Smooth muscle cell (in vitro differentiated cells): ENCODE measurements around the gene HOXA7. TPM values are rescaled to one million over a fixed set of nuclear protein-coding genes. Genes with fewer than 3 reads are reported as not detected.

Experiments used
- DNase-seq: peaks from one replicate; lab custom pipeline; 2025; ENCODE audit not compliant: unreplicated experiment; lab: John Stamatoyannopoulos, UW
- H2AFZ ChIP-seq: fragments of 200-600 bp; sonication (generic); 2 replicates; pipeline ENCODE4 v1.6.0; 2016; ENCODE audit warnings: antibody characterized with exemption, low read depth, mild to moderate bottlenecking
- H3F3A ChIP-seq: fragments of 200-600 bp; sonication (generic); 2 replicates; pipeline ENCODE4 v1.6.0; 2017; ENCODE audit warnings: antibody characterized with exemption, low read depth
- H3K27ac ChIP-seq: fragments of 200-600 bp; sonication (generic); 2 replicates; pipeline ENCODE4 v1.5.1; 2016; ENCODE audit warnings: low read depth, mild to moderate bottlenecking
- H3K27me3 ChIP-seq: fragments of 200-600 bp; sonication (generic); 2 replicates; pipeline ENCODE4 v1.6.1; 2016; ENCODE audit warnings: low read depth, mild to moderate bottlenecking
- H3K36me3 ChIP-seq: fragments of 200-600 bp; sonication (generic); 2 replicates; pipeline ENCODE4 v1.5.1; 2016; ENCODE audit warnings: low read depth
- H3K4me1 ChIP-seq: fragments of 200-600 bp; sonication (generic); 2 replicates; pipeline ENCODE4 v1.5.1; 2016; ENCODE audit warnings: low read depth
- H3K4me2 ChIP-seq: fragments of 200-600 bp; sonication (generic); 2 replicates; pipeline ENCODE4 v1.6.0; 2016; ENCODE audit warnings: mild to moderate bottlenecking
- H3K4me3 ChIP-seq: fragments of 200-600 bp; sonication (generic); 2 replicates; pipeline ENCODE4 v1.5.1; 2016; ENCODE audit warnings: mild to moderate bottlenecking
- H3K79me2 ChIP-seq: fragments of 200-600 bp; sonication (generic); 2 replicates; pipeline ENCODE4 v1.6.0; 2016; ENCODE audit warnings: low read depth, mild to moderate bottlenecking
- H3K9ac ChIP-seq: fragments of 200-600 bp; sonication (generic); 2 replicates; pipeline ENCODE4 v1.6.0; 2016; ENCODE audit warnings: low read depth
- H3K9me3 ChIP-seq: fragments of 200-600 bp; sonication (generic); replicated peaks from 2 replicates; pipeline ENCODE4 v1.5.1; 2016; ENCODE audit warnings: low read depth
- H4K20me1 ChIP-seq: fragments of 200-600 bp; sonication (generic); 2 replicates; pipeline ENCODE4 v1.6.0; 2016; ENCODE audit warnings: low read depth
- CTCF ChIP-seq: fragments of 200-600 bp; sonication (generic); IDR thresholded peaks from 2 replicates; pipeline ENCODE4 v1.5.1; 2017; ENCODE audit warnings: borderline replicate concordance, mild to moderate bottlenecking, antibody characterized with exemption; ENCODE audit not compliant: insufficient read depth, poor library complexity, severe bottlenecking
- WGBS: methylation state at CpG from one replicate; pipeline ENCODE4 v1.1.7; 2016; ENCODE audit warnings: low lambda C conversion rate; 5-methylcytosine and 5-hydroxymethylcytosine counted together
- polyA plus RNA-seq: library from polyadenylated mRNA; unstranded; fragments of >200 nt; fragmentation: Nextera tagmentation; extraction: Ambion mirVana; gene quantifications from 2 replicates; pipeline ENCODE4 v1.2.1, GENCODE V29; 2016
- total RNA-seq: library from RNA; depleted of rRNA; stranded (reverse); fragments of >200 nt; gene quantifications from 2 replicates; pipeline ENCODE4 v1.2.3, GENCODE V29; 2014

The HOXA7 gene
- total and polyA plus RNA-seq, 2 experiments from 2014 or later: 0.72 to 1.2 TPM

DNA sequence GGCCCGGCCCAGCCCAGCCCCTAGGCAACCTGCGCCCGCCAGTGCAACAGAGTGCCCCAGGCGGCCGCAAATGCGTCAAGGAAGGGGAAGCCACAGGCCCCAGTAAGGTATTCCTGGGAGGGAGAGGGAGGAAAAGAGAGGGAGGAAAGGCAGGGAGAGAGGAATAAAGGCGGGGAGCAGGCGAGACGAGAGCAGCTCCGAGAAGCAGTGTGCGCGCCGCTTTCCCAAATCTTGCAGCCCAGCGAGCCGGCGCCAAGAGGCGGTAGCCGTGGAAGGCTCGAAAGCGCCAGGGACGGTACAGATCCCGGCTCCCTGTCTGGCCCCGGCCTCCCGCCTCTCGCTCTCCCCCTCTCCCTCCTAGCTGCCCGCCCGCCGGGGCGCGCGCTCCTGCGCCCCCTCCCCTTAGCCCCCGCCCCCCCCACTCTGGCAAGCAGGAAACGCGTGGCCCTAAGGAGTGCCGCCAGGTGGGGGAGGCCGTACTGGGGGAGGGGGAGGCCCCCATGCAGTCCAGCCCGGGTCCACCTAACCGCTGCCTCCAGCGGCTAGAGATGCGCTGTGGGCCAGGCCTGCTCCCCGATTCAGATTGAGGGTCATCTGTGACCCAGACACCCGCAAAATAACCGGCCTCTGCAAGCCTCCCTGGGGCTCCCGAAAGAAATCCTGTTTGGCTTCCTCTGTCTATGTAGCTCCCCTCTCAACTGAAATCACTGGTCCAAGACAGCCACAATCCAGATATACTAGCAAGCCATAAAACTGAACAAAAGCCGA lies 13.4 kb upstream of the HOXA7 start:
- Histone ChIP-seq H3K9ac (peak overlapping the region; percentile 88), H3K9me3 (no peaks in the 10 kb centered on the region), H3K27me3 (peaks cover 52% of the 10 kb centered on the region), H3K36me3 (no peaks in the 10 kb centered on the region), H3K27ac (peak overlapping the region; percentile 95), H2AFZ (no peak overlapping the region), H3K4me1 (no peaks in the 10 kb centered on the region), H3F3A (peaks cover 7% of the 10 kb centered on the region), H4K20me1 (peaks cover 22% of the 10 kb centered on the region), H3K4me3 (peak overlapping the region; percentile 67), H3K4me2 (peak overlapping the region; percentile 89), H3K79me2 (peaks cover 100% of the 10 kb centered on the region)
- no peak for DNase-seq
- 2% methylated on average over 25 of the region's 46 CpGs for WGBS
- no peak for TF ChIP-seq CTCF

DNA sequence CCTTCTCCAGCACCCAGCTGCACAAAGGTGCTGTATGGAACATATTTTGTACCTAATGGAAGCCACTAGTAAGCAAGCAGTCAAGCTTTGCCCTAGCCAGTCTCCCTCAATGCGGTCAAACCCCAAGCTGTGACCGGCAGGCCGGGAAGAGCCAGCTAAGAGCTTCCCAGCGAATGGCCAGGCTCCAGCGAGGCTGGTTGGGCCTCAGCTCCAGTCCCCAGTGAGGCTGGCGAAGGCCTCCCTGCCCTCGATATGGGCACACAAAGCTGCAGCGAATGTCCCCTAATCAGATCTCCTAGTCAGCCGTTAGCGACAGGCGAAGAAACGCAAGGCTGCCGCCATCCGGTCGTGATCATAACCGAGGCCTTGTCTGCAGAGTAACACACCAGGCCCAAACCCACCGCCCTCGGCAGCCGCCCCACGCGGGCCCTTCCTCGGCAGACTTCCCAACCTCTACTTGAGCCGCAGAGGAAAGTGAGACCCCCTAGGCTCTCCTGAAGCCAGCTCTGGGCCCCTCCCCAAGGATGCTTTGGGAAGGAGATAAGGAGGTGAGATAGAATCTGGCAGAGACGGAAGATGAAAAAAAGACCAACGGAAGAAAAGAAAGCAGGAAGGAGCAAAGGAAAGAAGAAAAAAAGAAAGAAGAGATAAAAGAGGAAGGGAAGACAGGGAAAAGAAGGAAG lies 11.9 kb upstream of the HOXA7 start:
- Histone ChIP-seq H3K79me2 (peaks cover 100% of the 10 kb centered on the region), H3K36me3 (no peaks in the 10 kb centered on the region), H4K20me1 (peaks cover 28% of the 10 kb centered on the region), H3K9me3 (no peaks in the 10 kb centered on the region), H3K27me3 (peaks cover 60% of the 10 kb centered on the region), H3K9ac (peak overlapping the region; percentile 88), H3F3A (peaks cover 7% of the 10 kb centered on the region), H3K4me1 (no peaks in the 10 kb centered on the region), H3K27ac (peak overlapping the region; percentile 95), H2AFZ (peak overlapping the region; percentile 80), H3K4me2 (peak overlapping the region; percentile 89), H3K4me3 (peak overlapping the region; percentile 67)
- TF ChIP-seq CTCF: no peak
- no peak for DNase-seq
- WGBS: 19% methylated on average over 25 of the region's 25 CpGs

DNA sequence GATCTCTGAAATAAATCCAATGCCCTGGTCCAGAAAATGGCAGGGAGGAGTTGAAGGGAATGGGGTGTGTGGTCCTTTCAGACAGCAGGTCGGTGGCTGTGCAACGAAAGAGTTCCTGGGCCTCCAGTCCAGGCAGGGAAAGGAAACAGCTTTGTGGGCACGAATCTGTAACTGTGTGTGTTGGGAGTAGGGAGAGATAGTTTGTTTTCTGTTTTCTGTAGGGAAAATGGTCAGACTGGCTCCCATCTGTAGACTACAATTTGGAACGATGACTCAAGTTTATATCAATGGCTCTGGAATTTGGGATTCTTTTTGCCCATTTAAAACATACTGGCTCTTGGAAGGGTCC lies 11.4 kb upstream of the HOXA7 start:
- Histone ChIP-seq H3K36me3 (no peaks in the 10 kb centered on the region), H2AFZ (no peak overlapping the region), H3K79me2 (peaks cover 100% of the 10 kb centered on the region), H3F3A (peaks cover 7% of the 10 kb centered on the region), H3K4me1 (no peaks in the 10 kb centered on the region), H4K20me1 (peaks cover 28% of the 10 kb centered on the region), H3K4me2 (peak overlapping the region; percentile 89), H3K9me3 (no peaks in the 10 kb centered on the region), H3K9ac (peak overlapping the region; percentile 88), H3K4me3 (peak overlapping the region; percentile 67), H3K27ac (peak overlapping the region; percentile 95), H3K27me3 (peaks cover 60% of the 10 kb centered on the region)
- no peak for TF ChIP-seq CTCF
- DNase-seq: no peak
- WGBS: 18% methylated on average over 4 of the region's 4 CpGs
